ENCODE results near the gene VEPH1.

Gene VEPH1

GRCh38 chr3:157373783-157374182 lies 129.4 kb downstream of the VEPH1 start:
- Histone ChIP-seq H3K27ac (no peak overlapping the region), H3K36me3 (no peaks in the 10 kb centered on the region), H3K4me3 (ENCODE audit: low read depth, low read length) (no peak overlapping the region), H3K9me3 (ENCODE audit: severe bottlenecking) (no peaks in the 10 kb centered on the region), H3K27me3 (ENCODE audit: insufficient read depth, low read depth, severe bottlenecking) (peaks cover 9% of the 10 kb centered on the region)
- TF ChIP-seq CTCF (IDR thresholded peaks at IDR 0.05; ENCODE audit: low read depth, low read length) = no peak
- no peak for DNase-seq

- Histone ChIP-seq H3K4me3 (ENCODE audit: low read depth, low read length) (no peak overlapping the region), H3K36me3 (no peaks in the 10 kb centered on the region), H3K9me3 (ENCODE audit: severe bottlenecking) (no peaks in the 10 kb centered on the region), H3K27me3 (ENCODE audit: insufficient read depth, low read depth, severe bottlenecking) (peaks cover 9% of the 10 kb centered on the region), H3K27ac (no peak overlapping the region)
- no peak for TF ChIP-seq CTCF (IDR thresholded peaks at IDR 0.05; ENCODE audit: low read depth, low read length)
- no peak for DNase-seq
These were observed 132.3 kb downstream of the VEPH1 start for GRCh38 chr3:157370867-157371266.

- Histone ChIP-seq H3K9me3 (ENCODE audit: severe bottlenecking) (no peaks in the 10 kb centered on the region), H3K4me3 (ENCODE audit: low read depth, low read length) (no peak overlapping the region), H3K27me3 (ENCODE audit: insufficient read depth, low read depth, severe bottlenecking) (peaks cover 5% of the 10 kb centered on the region), H3K36me3 (no peaks in the 10 kb centered on the region), H3K27ac (no peak overlapping the region)
- no peak for TF ChIP-seq CTCF (IDR thresholded peaks at IDR 0.05; ENCODE audit: low read depth, low read length)
- no peak for DNase-seq
These were observed 133.3 kb downstream of the VEPH1 start for GRCh38 chr3:157369727-157370421.

- no peak overlapping the region for H3K4me3 ChIP-seq (ENCODE audit: low read depth, low read length)
These were observed 135.0 kb downstream of the VEPH1 start for GRCh38 chr3:157368171-157368570.

GRCh38 chr3:157363393-157363792 lies 139.8 kb downstream of the VEPH1 start:
- DNase-seq = no peak
- Histone ChIP-seq H3K4me3 (ENCODE audit: low read depth, low read length) (no peak overlapping the region), H3K36me3 (no peaks in the 10 kb centered on the region), H3K27ac (no peak overlapping the region), H3K9me3 (ENCODE audit: severe bottlenecking) (no peaks in the 10 kb centered on the region), H3K27me3 (ENCODE audit: insufficient read depth, low read depth, severe bottlenecking) (no peaks in the 10 kb centered on the region)
- TF ChIP-seq CTCF (IDR thresholded peaks at IDR 0.05; ENCODE audit: low read depth, low read length) = no peak

More at GRCh38 chr3:157368171-157368570, 135.0 kb downstream of the VEPH1 start:
- Histone ChIP-seq H3K36me3 (no peaks in the 10 kb centered on the region), H3K27ac (no peak overlapping the region), H3K27me3 (ENCODE audit: insufficient read depth, low read depth, severe bottlenecking) (peaks cover 3% of the 10 kb centered on the region), H3K9me3 (ENCODE audit: severe bottlenecking) (no peaks in the 10 kb centered on the region)
- no peak for TF ChIP-seq CTCF (IDR thresholded peaks at IDR 0.05; ENCODE audit: low read depth, low read length)
- no peak for DNase-seq

- Histone ChIP-seq H3K27ac (no peak overlapping the region), H3K36me3 (no peaks in the 10 kb centered on the region)
- TF ChIP-seq CTCF (IDR thresholded peaks at IDR 0.05; ENCODE audit: low read depth, low read length) = no peak
These were observed 140.9 kb downstream of the VEPH1 start for GRCh38 chr3:157362348-157362747.

More at GRCh38 chr3:157362348-157362747, 140.9 kb downstream of the VEPH1 start:
- no peak for DNase-seq
- no peak overlapping the region for H3K4me3 ChIP-seq (ENCODE audit: low read depth, low read length)
- no peaks in the 10 kb centered on the region for H3K27me3 ChIP-seq (ENCODE audit: insufficient read depth, low read depth, severe bottlenecking)
- H3K9me3 ChIP-seq (ENCODE audit: severe bottlenecking) = no peaks in the 10 kb centered on the region
